Upper lobe of left lung (tissue), 4 donors: ENCODE results near the gene PROX2.

ENCODE experiments used
- POLR2A ChIP-seq, 4 donors: fragments of 450-650 bp; IDR thresholded peaks; one replicate each; pipeline ENCODE4 v1.5.1; 2016 to 2017; ENCODE audit warnings: antibody characterized with exemption in 4 of 4, mild to moderate bottlenecking in 2 of 4
- POLR2AphosphoS5 ChIP-seq, 2 donors: sonication (generic); formaldehyde crosslinking; IDR thresholded peaks; one replicate each; pipeline ENCODE4 v1.5.1; 2017; ENCODE audit warnings: antibody characterized with exemption in 2 of 2
- TF ChIP-seq, protein P1 (sequence below), 6 experiments: fragments of 450-650 bp in 4 of 6; fragments of 200-600 bp in 2 of 6; sonication (generic) in 2 of 6; IDR thresholded peaks; one replicate each; pipeline ENCODE4 v1.5.1; 2016 to 2019; ENCODE audit warnings: antibody characterized with exemption in 6 of 6

DNA sequence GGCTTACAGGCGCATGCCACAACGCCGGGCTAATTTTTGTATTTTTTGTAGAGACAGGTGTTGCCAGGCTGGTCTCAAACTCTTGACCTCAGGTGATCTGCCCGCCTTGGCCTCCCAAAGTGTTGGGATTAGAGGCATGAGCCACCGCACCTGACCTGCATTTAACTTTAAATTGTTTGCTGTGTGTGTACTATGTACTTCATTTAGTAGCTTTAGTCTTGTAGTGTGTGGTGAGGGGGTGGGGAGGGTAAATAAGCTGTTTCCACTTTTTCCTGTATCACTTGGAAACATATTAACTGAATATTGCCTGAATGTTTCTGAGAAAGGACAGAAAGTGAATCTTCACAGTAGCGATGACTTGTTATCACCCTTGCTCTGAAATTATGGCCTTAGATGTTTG lies 14.3 kb upstream of the PROX2 start:
- TF ChIP-seq, protein P1, sequence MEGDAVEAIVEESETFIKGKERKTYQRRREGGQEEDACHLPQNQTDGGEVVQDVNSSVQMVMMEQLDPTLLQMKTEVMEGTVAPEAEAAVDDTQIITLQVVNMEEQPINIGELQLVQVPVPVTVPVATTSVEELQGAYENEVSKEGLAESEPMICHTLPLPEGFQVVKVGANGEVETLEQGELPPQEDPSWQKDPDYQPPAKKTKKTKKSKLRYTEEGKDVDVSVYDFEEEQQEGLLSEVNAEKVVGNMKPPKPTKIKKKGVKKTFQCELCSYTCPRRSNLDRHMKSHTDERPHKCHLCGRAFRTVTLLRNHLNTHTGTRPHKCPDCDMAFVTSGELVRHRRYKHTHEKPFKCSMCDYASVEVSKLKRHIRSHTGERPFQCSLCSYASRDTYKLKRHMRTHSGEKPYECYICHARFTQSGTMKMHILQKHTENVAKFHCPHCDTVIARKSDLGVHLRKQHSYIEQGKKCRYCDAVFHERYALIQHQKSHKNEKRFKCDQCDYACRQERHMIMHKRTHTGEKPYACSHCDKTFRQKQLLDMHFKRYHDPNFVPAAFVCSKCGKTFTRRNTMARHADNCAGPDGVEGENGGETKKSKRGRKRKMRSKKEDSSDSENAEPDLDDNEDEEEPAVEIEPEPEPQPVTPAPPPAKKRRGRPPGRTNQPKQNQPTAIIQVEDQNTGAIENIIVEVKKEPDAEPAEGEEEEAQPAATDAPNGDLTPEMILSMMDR (IDR thresholded peaks at IDR 0.05) = no peak
- TF ChIP-seq POLR2AphosphoS5 (IDR thresholded peaks at IDR 0.05) (no peak), POLR2A (IDR thresholded peaks at IDR 0.05) (no peak)
